ENCODE data around the gene AMMECR1. TPM values are rescaled to one million over a fixed set of nuclear protein-coding genes. Genes with fewer than 3 reads are reported as not detected.
A peak's percentile ranks its signal among the peaks of the same experiment; 100 is the strongest.
"Not testable (repeated sequence)": the region's sequence is repeated elsewhere in the genome, so short reads cannot be mapped to it uniquely, and the experiment has no call there.

The AMMECR1 gene
- total and polyA plus RNA-seq, 4 donors, result 3.5 to 14.0 (median 5.7) TPM

DNA sequence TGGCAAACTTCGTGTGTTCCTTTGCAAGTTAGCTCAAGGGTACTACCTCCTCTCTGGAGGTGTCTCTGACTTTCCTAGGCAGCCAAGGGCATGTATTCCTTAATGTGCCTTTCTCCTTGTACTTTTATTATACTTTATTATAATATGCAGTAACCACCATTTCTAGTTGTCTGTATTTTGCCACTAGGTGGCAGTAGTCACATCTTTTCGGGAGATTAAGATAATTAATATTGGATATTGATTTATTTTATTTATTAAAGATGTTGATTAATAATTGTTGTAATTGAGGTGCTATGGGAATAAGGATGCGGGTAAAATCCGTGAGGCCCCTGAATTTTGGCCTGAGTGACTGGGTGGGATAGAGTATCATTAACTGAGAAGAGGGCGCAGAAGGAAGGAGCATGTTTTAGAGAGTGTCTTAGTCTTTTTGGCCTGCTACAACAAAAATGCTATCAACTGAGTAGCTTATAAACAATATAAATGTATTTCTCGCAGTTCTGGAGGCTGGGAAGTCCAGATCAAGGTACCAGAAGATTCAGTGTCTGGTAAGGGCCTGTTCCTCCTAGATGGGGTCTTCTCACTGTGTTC lies 161.6 kb downstream of the AMMECR1 start:
- ATAC-seq (ENCODE audit: insufficient read depth, low FRiP score), result no peak
- Histone ChIP-seq H3K27me3 (ENCODE audit: control insufficient read depth in 3 of 3, insufficient read depth in 3 of 3, low read length in 2 of 3) (peaks cover 0 to 19% (median 0%) of the 10 kb centered on the region in 3 donors), H3K9ac (ENCODE audit: insufficient read depth in 1 of 2, low read length in 2 of 2) (no peak overlapping the region), H3K4me1 (ENCODE audit: control insufficient read depth in 5 of 5, insufficient read depth in 5 of 5, low read length in 5 of 5) (peaks cover 0 to 2% (median 0%) of the 10 kb centered on the region in 5 donors), H3K36me3 (ENCODE audit: control insufficient read depth in 4 of 4, insufficient read depth in 4 of 4, low read length in 4 of 4) (no peaks in the 10 kb centered on the region), H3K27ac (ENCODE audit: low read depth in 1 of 2, low read length in 1 of 2) (no peak overlapping the region), H3K4me3 (no peak overlapping the region), H3K9me3 (ENCODE audit: control insufficient read depth in 4 of 4, insufficient read depth in 3 of 4, low read length in 3 of 4) (no peaks in the 10 kb centered on the region)
- WGBS, 2 donors, result 57 to 87% methylated on average over 6 of the region's 6 CpGs
- no peak for DNase-seq
- TF ChIP-seq, protein P1, sequence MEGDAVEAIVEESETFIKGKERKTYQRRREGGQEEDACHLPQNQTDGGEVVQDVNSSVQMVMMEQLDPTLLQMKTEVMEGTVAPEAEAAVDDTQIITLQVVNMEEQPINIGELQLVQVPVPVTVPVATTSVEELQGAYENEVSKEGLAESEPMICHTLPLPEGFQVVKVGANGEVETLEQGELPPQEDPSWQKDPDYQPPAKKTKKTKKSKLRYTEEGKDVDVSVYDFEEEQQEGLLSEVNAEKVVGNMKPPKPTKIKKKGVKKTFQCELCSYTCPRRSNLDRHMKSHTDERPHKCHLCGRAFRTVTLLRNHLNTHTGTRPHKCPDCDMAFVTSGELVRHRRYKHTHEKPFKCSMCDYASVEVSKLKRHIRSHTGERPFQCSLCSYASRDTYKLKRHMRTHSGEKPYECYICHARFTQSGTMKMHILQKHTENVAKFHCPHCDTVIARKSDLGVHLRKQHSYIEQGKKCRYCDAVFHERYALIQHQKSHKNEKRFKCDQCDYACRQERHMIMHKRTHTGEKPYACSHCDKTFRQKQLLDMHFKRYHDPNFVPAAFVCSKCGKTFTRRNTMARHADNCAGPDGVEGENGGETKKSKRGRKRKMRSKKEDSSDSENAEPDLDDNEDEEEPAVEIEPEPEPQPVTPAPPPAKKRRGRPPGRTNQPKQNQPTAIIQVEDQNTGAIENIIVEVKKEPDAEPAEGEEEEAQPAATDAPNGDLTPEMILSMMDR (IDR thresholded peaks at IDR 0.05; ENCODE audit: control extremely low read depth, extremely low read depth), result no peak

DNA sequence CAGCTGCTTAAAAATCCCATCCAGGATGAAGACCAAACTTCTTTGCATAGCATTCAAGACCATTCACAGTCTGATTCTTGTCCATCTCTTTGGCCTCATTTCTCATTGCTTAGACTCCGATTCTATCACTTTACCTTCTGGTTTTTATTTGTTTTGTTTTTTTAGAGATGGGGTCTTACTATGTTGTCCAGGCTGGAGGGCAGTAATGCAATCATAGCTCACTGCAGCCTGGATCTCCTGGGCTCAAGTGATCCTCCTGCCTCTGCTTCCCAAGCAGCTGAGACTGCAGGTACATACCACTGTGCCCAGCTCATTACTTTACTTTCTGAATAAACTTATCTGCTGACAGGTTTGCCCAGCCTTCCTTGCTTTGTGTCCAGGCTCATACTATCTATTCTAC lies 162.1 kb downstream of the AMMECR1 start:
- Histone ChIP-seq H3K27me3 (ENCODE audit: control insufficient read depth in 3 of 3, insufficient read depth in 3 of 3, low read length in 2 of 3) (peaks cover 0 to 21% (median 0%) of the 10 kb centered on the region in 3 donors), H3K36me3 (ENCODE audit: control insufficient read depth in 4 of 4, insufficient read depth in 4 of 4, low read length in 4 of 4) (no peaks in the 10 kb centered on the region), H3K27ac (ENCODE audit: low read depth in 1 of 2, low read length in 1 of 2) (no peak overlapping the region), H3K4me1 (ENCODE audit: control insufficient read depth in 5 of 5, insufficient read depth in 5 of 5, low read length in 5 of 5) (peaks cover 0 to 2% (median 0%) of the 10 kb centered on the region in 5 donors), H3K9me3 (ENCODE audit: control insufficient read depth in 4 of 4, insufficient read depth in 3 of 4, low read length in 3 of 4) (no peaks in the 10 kb centered on the region), H3K9ac (ENCODE audit: insufficient read depth in 1 of 2, low read length in 2 of 2) (no peak overlapping the region), H3K4me3 (no peak overlapping the region)
- TF ChIP-seq, protein P1 (IDR thresholded peaks at IDR 0.05; ENCODE audit: control extremely low read depth, extremely low read depth), result no peak
- DNase-seq (no peak), ATAC-seq (ENCODE audit: insufficient read depth, low FRiP score) (no peak)
- 62 to 96% methylated on average over 1 of the region's 1 CpG for WGBS, 2 donors

DNA sequence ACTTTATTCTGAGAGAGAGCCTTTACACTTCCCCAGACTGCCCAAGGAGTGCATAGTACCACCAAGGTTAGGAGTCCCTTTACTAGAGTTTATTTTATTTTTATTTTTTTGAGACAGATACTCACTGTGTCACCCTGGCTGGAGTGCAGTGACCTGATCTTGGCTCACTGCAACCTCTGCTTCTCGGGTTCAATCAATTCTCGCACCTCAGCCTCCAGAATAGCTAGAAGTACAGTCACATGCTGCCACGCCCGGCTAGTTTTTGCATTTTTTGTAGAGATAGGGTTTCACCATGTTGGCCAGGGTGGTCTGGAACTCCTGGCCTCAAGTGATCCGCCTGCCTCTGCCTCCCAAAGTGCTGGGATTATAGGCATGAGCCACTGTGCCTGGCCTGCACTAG lies 163.6 kb downstream of the AMMECR1 start:
- not testable (repeated sequence) for H3K9me3 ChIP-seq (ENCODE audit: control insufficient read depth in 4 of 4, insufficient read depth in 3 of 4, low read length in 3 of 4); H3K4me1 ChIP-seq (ENCODE audit: control insufficient read depth in 5 of 5, insufficient read depth in 5 of 5, low read length in 5 of 5); ATAC-seq (ENCODE audit: insufficient read depth, low FRiP score); H3K36me3 ChIP-seq (ENCODE audit: control insufficient read depth in 4 of 4, insufficient read depth in 4 of 4, low read length in 4 of 4); H3K9ac ChIP-seq (ENCODE audit: insufficient read depth in 1 of 2, low read length in 2 of 2); H3K4me3 ChIP-seq; DNase-seq
- Histone ChIP-seq H3K27me3 (ENCODE audit: control insufficient read depth in 3 of 3, insufficient read depth in 3 of 3, low read length in 2 of 3) (peaks cover 0 to 29% (median 3%) of the 10 kb centered on the region in 3 donors), H3K27ac (ENCODE audit: low read depth in 1 of 2, low read length in 1 of 2) (peak overlapping the region in 1 of 2 donors; percentile 9)
- 76 to 96% methylated on average over 5 of the region's 5 CpGs for WGBS, 2 donors

DNA sequence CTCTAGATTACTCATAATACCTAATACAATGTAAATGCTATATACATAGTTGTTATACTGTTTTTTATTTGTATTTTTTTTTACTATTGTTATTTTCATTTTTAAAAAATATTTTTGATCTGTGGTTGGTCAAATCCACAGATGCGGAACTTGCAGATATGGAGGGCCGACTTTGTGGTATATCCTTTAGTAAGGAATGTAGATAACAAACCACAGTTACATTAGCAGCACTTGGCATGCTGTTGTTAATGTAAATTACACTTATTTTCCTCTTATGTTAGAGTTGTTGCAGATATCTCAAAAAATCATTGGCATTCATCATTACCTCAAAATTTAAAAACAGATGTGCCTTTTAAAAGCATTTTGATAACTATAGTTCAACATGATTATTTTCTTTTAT lies 164.0 kb downstream of the AMMECR1 start:
- TF ChIP-seq, protein P1 (IDR thresholded peaks at IDR 0.05; ENCODE audit: control extremely low read depth, extremely low read depth), result no peak
- WGBS, 2 donors, result 70 to 82% methylated on average over 2 of the region's 2 CpGs
- no peak overlapping the region for H3K27ac ChIP-seq (ENCODE audit: low read depth in 1 of 2, low read length in 1 of 2)
- H3K36me3 ChIP-seq (ENCODE audit: control insufficient read depth in 4 of 4, insufficient read depth in 4 of 4, low read length in 4 of 4), result peaks cover 0 to 1% (median 0%) of the 10 kb centered on the region in 4 donors
- no peaks in the 10 kb centered on the region for H3K9me3 ChIP-seq (ENCODE audit: control insufficient read depth in 4 of 4, insufficient read depth in 3 of 4, low read length in 3 of 4)
- no peaks in the 10 kb centered on the region for H3K4me1 ChIP-seq (ENCODE audit: control insufficient read depth in 5 of 5, insufficient read depth in 5 of 5, low read length in 5 of 5)
- ATAC-seq (ENCODE audit: insufficient read depth, low FRiP score) (no peak), DNase-seq (no peak)
- no peak overlapping the region for H3K9ac ChIP-seq (ENCODE audit: insufficient read depth in 1 of 2, low read length in 2 of 2)
- no peak overlapping the region for H3K4me3 ChIP-seq
- peaks cover 0 to 26% (median 3%) of the 10 kb centered on the region in 3 donors for H3K27me3 ChIP-seq (ENCODE audit: control insufficient read depth in 3 of 3, insufficient read depth in 3 of 3, low read length in 2 of 3)

Measured in lung (tissue), 12 donors.